ENCODE measurements around the gene KCNT1.

The KCNT1 gene

DNA sequence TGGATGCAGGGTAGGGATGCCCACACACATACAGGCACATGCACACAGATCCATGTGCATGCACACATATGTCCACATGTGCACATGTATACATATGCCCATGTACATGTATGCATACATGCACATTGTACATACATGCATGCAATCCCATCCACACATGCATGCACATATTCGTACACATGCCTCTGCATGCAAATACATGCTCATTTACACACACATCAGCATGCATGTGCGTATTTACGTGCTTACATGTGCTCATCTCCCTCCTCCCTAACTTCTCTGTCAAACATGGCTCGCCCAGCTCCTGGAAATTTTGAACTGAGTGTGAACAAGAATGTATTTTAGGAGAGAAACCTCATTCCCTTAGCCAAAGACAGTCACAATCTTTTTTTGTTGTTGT is 6.2 kb downstream of the KCNT1 start:
- no peaks in the 10 kb centered on the region for H3K9me3 ChIP-seq (ENCODE audit: control insufficient read depth in 1 of 2, low read length in 2 of 2)
- H3K27ac ChIP-seq (ENCODE audit: low read depth, low read length) = no peak overlapping the region
- H3K4me1 ChIP-seq (ENCODE audit: control insufficient read depth in 1 of 2, insufficient read depth in 2 of 2, low read length in 2 of 2) = no peaks in the 10 kb centered on the region
- no peaks in the 10 kb centered on the region for H3K36me3 ChIP-seq (ENCODE audit: control insufficient read depth in 1 of 2, insufficient read depth in 2 of 2, low read length in 2 of 2)
- no peak overlapping the region for H3K4me3 ChIP-seq (ENCODE audit: low read depth in 1 of 2, low read length in 2 of 2)
- no peak overlapping the region for H3K9ac ChIP-seq (ENCODE audit: low read depth in 1 of 2, low read length in 2 of 2)
- H3K27me3 ChIP-seq (ENCODE audit: control insufficient read depth in 1 of 2, insufficient read depth in 2 of 2, low read length in 2 of 2) = peaks cover 0 to 5% of the 10 kb centered on the region in 2 donors

GRCh38 chr9:135711391-135711790 is 9.4 kb downstream of the KCNT1 start:
- H3K9me3 ChIP-seq (ENCODE audit: control insufficient read depth in 1 of 2, low read length in 2 of 2) = no peaks in the 10 kb centered on the region
- peaks cover 10 to 15% of the 10 kb centered on the region in 2 donors for H3K27me3 ChIP-seq (ENCODE audit: control insufficient read depth in 1 of 2, insufficient read depth in 2 of 2, low read length in 2 of 2)
- H3K36me3 ChIP-seq (ENCODE audit: control insufficient read depth in 1 of 2, insufficient read depth in 2 of 2, low read length in 2 of 2) = no peaks in the 10 kb centered on the region
- H3K9ac ChIP-seq (ENCODE audit: low read depth in 1 of 2, low read length in 2 of 2) = no peak overlapping the region
- H3K4me3 ChIP-seq (ENCODE audit: low read depth in 1 of 2, low read length in 2 of 2) = no peak overlapping the region
- H3K4me1 ChIP-seq (ENCODE audit: control insufficient read depth in 1 of 2, insufficient read depth in 2 of 2, low read length in 2 of 2) = no peaks in the 10 kb centered on the region
- H3K27ac ChIP-seq (ENCODE audit: low read depth, low read length) = no peak overlapping the region

GRCh38 chr9:135711881-135712280 is 9.9 kb downstream of the KCNT1 start:
- H3K4me3 ChIP-seq (ENCODE audit: low read depth in 1 of 2, low read length in 2 of 2) = no peak overlapping the region
- no peak overlapping the region for H3K27ac ChIP-seq (ENCODE audit: low read depth, low read length)
- H3K4me1 ChIP-seq (ENCODE audit: control insufficient read depth in 1 of 2, insufficient read depth in 2 of 2, low read length in 2 of 2) = no peaks in the 10 kb centered on the region
- no peaks in the 10 kb centered on the region for H3K9me3 ChIP-seq (ENCODE audit: control insufficient read depth in 1 of 2, low read length in 2 of 2)
- no peaks in the 10 kb centered on the region for H3K36me3 ChIP-seq (ENCODE audit: control insufficient read depth in 1 of 2, insufficient read depth in 2 of 2, low read length in 2 of 2)
- H3K27me3 ChIP-seq (ENCODE audit: control insufficient read depth in 1 of 2, insufficient read depth in 2 of 2, low read length in 2 of 2) = peaks cover 10 to 17% of the 10 kb centered on the region in 2 donors
- no peak overlapping the region for H3K9ac ChIP-seq (ENCODE audit: low read depth in 1 of 2, low read length in 2 of 2)

DNA sequence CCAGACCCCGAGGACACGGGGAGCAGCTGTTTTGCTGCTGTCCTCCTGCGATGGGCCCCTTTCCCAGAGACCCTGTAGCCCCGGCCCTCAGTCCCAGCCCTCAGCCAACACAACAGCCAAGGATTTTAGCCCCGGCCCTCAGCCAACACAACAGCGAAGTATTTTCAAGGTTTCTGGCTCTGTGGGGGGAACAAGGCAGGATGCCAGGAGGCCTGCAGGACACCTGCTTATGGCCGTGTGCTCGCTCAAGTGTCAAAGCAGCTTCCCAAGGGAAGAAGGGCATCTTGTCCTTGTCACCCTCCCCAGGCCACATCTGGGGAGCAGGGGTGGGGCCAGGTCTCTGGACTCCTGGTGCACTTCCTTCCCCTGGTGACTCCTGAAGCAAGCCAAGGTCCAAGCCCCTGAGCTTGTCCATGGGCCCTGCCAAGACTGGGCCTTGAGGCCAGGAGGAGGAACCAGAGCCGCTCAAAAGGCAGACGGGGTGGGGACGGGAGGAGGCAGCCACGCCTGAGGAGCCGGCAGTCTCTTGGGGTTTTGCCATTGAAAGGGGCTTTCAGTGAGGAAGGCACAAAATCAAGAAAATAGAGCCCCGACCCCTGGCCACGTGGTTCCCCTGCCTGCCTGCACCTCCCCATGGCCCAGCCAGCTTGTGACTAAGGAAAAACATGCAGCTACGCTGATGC is 10.8 kb downstream of the KCNT1 start:
- no peaks in the 10 kb centered on the region for H3K36me3 ChIP-seq (ENCODE audit: control insufficient read depth in 1 of 2, insufficient read depth in 2 of 2, low read length in 2 of 2)
- peaks cover 10 to 19% of the 10 kb centered on the region in 2 donors for H3K27me3 ChIP-seq (ENCODE audit: control insufficient read depth in 1 of 2, insufficient read depth in 2 of 2, low read length in 2 of 2)
- no peaks in the 10 kb centered on the region for H3K4me1 ChIP-seq (ENCODE audit: control insufficient read depth in 1 of 2, insufficient read depth in 2 of 2, low read length in 2 of 2)
- no peak overlapping the region for H3K9ac ChIP-seq (ENCODE audit: low read depth in 1 of 2, low read length in 2 of 2)
- H3K27ac ChIP-seq (ENCODE audit: low read depth, low read length) = no peak overlapping the region
- H3K4me3 ChIP-seq (ENCODE audit: low read depth in 1 of 2, low read length in 2 of 2) = no peak overlapping the region
- H3K9me3 ChIP-seq (ENCODE audit: control insufficient read depth in 1 of 2, low read length in 2 of 2) = no peaks in the 10 kb centered on the region

DNA sequence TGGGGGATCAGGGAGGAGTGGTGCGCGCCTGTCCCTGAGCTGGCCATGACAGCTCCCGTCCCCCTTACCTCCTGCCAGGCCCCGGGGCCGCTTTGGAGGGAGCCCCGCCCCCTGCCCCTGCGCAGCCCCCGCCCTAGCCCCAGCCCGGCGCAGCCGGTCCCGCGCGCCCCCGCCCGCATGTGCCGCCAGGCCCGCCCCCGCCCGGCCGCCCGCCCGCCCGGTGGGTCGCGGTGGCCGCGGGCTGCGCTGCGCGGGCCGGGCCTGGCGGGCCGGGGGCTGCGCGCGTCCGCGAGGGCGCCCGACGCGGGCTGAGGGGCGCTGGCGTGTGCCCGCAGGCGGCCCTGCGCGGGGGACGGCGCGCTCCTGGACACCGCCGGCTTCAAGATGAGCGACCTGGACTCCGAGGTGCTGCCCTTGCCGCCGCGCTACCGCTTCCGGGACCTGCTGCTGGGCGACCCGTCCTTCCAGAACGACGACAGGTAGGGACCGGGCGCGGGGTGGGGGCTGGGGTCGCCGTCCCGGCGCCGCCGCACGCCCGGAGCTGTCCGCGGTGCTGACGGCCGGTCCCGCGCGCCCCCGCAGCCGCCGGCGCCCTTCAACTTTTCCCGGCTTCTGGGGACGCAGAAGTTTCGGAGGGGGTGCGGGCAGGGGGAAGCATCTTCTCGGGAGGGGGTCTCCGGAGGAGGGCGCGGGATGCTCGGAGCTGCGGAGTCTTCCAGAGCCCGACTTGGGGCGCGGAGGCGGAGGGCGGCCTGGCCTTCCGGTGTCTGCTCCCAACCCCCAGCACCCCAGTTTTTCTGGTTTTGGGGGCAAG is 12.5 kb downstream of the KCNT1 start:
- no peak overlapping the region for H3K9ac ChIP-seq (ENCODE audit: low read depth in 1 of 2, low read length in 2 of 2)
- no peaks in the 10 kb centered on the region for H3K9me3 ChIP-seq (ENCODE audit: control insufficient read depth in 1 of 2, low read length in 2 of 2)
- peaks cover 10 to 19% of the 10 kb centered on the region in 2 donors for H3K27me3 ChIP-seq (ENCODE audit: control insufficient read depth in 1 of 2, insufficient read depth in 2 of 2, low read length in 2 of 2)
- no peaks in the 10 kb centered on the region for H3K4me1 ChIP-seq (ENCODE audit: control insufficient read depth in 1 of 2, insufficient read depth in 2 of 2, low read length in 2 of 2)
- H3K4me3 ChIP-seq (ENCODE audit: low read depth in 1 of 2, low read length in 2 of 2) = no peak overlapping the region
- no peak overlapping the region for H3K27ac ChIP-seq (ENCODE audit: low read depth, low read length)
- no peaks in the 10 kb centered on the region for H3K36me3 ChIP-seq (ENCODE audit: control insufficient read depth in 1 of 2, insufficient read depth in 2 of 2, low read length in 2 of 2)

- peaks cover 10 to 19% of the 10 kb centered on the region in 2 donors for H3K27me3 ChIP-seq (ENCODE audit: control insufficient read depth in 1 of 2, insufficient read depth in 2 of 2, low read length in 2 of 2)
- H3K4me3 ChIP-seq (ENCODE audit: low read depth in 1 of 2, low read length in 2 of 2) = no peak overlapping the region
- no peaks in the 10 kb centered on the region for H3K36me3 ChIP-seq (ENCODE audit: control insufficient read depth in 1 of 2, insufficient read depth in 2 of 2, low read length in 2 of 2)
- H3K4me1 ChIP-seq (ENCODE audit: control insufficient read depth in 1 of 2, insufficient read depth in 2 of 2, low read length in 2 of 2) = no peaks in the 10 kb centered on the region
- no peaks in the 10 kb centered on the region for H3K9me3 ChIP-seq (ENCODE audit: control insufficient read depth in 1 of 2, low read length in 2 of 2)
- H3K27ac ChIP-seq (ENCODE audit: low read depth, low read length) = no peak overlapping the region
- no peak overlapping the region for H3K9ac ChIP-seq (ENCODE audit: low read depth in 1 of 2, low read length in 2 of 2)
Measured at GRCh38 chr9:135715056-135715595, 13.1 kb downstream of the KCNT1 start.

GRCh38 chr9:135716045-135716444 is 14.1 kb downstream of the KCNT1 start:
- Histone ChIP-seq H3K4me1 (ENCODE audit: control insufficient read depth in 1 of 2, insufficient read depth in 2 of 2, low read length in 2 of 2) (no peaks in the 10 kb centered on the region), H3K27me3 (ENCODE audit: control insufficient read depth in 1 of 2, insufficient read depth in 2 of 2, low read length in 2 of 2) (peaks cover 10 to 19% of the 10 kb centered on the region in 2 donors), H3K36me3 (ENCODE audit: control insufficient read depth in 1 of 2, insufficient read depth in 2 of 2, low read length in 2 of 2) (no peaks in the 10 kb centered on the region), H3K27ac (ENCODE audit: low read depth, low read length) (no peak overlapping the region), H3K4me3 (ENCODE audit: low read depth in 1 of 2, low read length in 2 of 2) (no peak overlapping the region), H3K9me3 (ENCODE audit: control insufficient read depth in 1 of 2, low read length in 2 of 2) (no peaks in the 10 kb centered on the region), H3K9ac (ENCODE audit: low read depth in 1 of 2, low read length in 2 of 2) (no peak overlapping the region)

DNA sequence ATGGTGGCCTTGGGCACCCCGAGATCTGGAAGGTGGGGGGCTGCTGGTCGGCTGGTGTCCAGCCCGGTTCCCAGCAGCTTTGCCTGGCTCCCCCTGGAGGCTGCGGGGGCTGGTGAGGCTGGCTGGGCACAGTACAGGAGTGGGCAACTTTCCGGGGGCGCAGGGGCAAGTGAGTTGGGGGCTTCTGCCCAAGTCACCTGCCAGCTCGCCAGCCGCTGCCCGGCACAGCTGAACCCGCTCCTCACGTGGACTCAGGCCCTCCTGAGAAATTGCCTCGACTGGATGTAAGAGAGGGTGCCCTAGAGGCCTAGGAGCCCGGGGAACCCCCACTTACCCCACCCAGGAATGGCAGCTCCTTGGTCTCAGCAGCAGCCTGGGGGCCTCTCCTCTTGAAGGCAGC is 15.4 kb downstream of the KCNT1 start:
- Histone ChIP-seq H3K4me1 (ENCODE audit: control insufficient read depth in 1 of 2, insufficient read depth in 2 of 2, low read length in 2 of 2) (no peaks in the 10 kb centered on the region), H3K9ac (ENCODE audit: low read depth in 1 of 2, low read length in 2 of 2) (no peak overlapping the region), H3K27me3 (ENCODE audit: control insufficient read depth in 1 of 2, insufficient read depth in 2 of 2, low read length in 2 of 2) (peaks cover 10 to 19% of the 10 kb centered on the region in 2 donors), H3K9me3 (ENCODE audit: control insufficient read depth in 1 of 2, low read length in 2 of 2) (no peaks in the 10 kb centered on the region), H3K4me3 (ENCODE audit: low read depth in 1 of 2, low read length in 2 of 2) (no peak overlapping the region), H3K27ac (ENCODE audit: low read depth, low read length) (no peak overlapping the region), H3K36me3 (ENCODE audit: control insufficient read depth in 1 of 2, insufficient read depth in 2 of 2, low read length in 2 of 2) (no peaks in the 10 kb centered on the region)

GRCh38 chr9:135718616-135719015 is 16.6 kb downstream of the KCNT1 start:
- H3K27ac ChIP-seq (ENCODE audit: low read depth, low read length) = no peak overlapping the region
- H3K4me1 ChIP-seq (ENCODE audit: control insufficient read depth in 1 of 2, insufficient read depth in 2 of 2, low read length in 2 of 2) = no peaks in the 10 kb centered on the region
- H3K36me3 ChIP-seq (ENCODE audit: control insufficient read depth in 1 of 2, insufficient read depth in 2 of 2, low read length in 2 of 2) = no peaks in the 10 kb centered on the region
- no peak overlapping the region for H3K4me3 ChIP-seq (ENCODE audit: low read depth in 1 of 2, low read length in 2 of 2)
- H3K9ac ChIP-seq (ENCODE audit: low read depth in 1 of 2, low read length in 2 of 2) = no peak overlapping the region
- H3K9me3 ChIP-seq (ENCODE audit: control insufficient read depth in 1 of 2, low read length in 2 of 2) = no peaks in the 10 kb centered on the region
- H3K27me3 ChIP-seq (ENCODE audit: control insufficient read depth in 1 of 2, insufficient read depth in 2 of 2, low read length in 2 of 2) = peaks cover 9 to 13% of the 10 kb centered on the region in 2 donors

DNA sequence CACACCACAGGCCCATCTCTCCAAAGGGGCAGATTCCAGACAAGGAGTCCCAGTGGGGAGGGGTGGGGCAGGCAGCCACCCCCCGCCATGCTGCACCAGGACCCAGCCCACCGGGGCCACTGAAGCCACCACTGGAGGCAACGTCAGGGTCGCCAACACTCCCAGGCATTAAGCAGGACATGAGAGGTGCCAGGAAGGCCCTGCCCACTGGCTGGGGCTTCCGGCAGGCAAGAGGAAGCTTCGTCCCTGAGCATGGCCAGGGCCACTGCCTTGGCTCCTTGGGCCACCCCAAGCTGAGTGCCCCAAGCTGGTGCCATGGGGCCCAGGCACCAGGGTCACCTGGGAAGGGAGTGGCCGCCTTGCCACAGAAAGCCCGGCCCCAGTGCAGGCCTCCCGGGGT is 17.5 kb downstream of the KCNT1 start:
- no peaks in the 10 kb centered on the region for H3K36me3 ChIP-seq (ENCODE audit: control insufficient read depth in 1 of 2, insufficient read depth in 2 of 2, low read length in 2 of 2)
- H3K9ac ChIP-seq (ENCODE audit: low read depth in 1 of 2, low read length in 2 of 2) = no peak overlapping the region
- no peaks in the 10 kb centered on the region for H3K9me3 ChIP-seq (ENCODE audit: control insufficient read depth in 1 of 2, low read length in 2 of 2)
- H3K4me1 ChIP-seq (ENCODE audit: control insufficient read depth in 1 of 2, insufficient read depth in 2 of 2, low read length in 2 of 2) = no peaks in the 10 kb centered on the region
- H3K4me3 ChIP-seq (ENCODE audit: low read depth in 1 of 2, low read length in 2 of 2) = no peak overlapping the region
- H3K27ac ChIP-seq (ENCODE audit: low read depth, low read length) = no peak overlapping the region
- peaks cover 4 to 10% of the 10 kb centered on the region in 2 donors for H3K27me3 ChIP-seq (ENCODE audit: control insufficient read depth in 1 of 2, insufficient read depth in 2 of 2, low read length in 2 of 2)

Data from duodenal mucosa (tissue), 2 donors.